CD14-positive monocyte (primary cell): Measurements from ENCODE around the gene ME3. TPM values are rescaled to one million over a fixed set of nuclear protein-coding genes. Genes with fewer than 3 reads are reported as not detected.
A peak's percentile ranks its signal among the peaks of the same experiment; 100 is the strongest.

ENCODE experiments used
- DNase-seq, 3 donors: peaks; one replicate each; pipeline ENCODE4 v3.0.0-alpha.2; 2011 to 2022
- H2AFZ ChIP-seq: 2 replicates; pipeline ENCODE4 v1.6.0; 2012; ENCODE audit warnings: mild to moderate bottlenecking, low read depth, low read length, inconsistent platforms; ENCODE audit not compliant: insufficient read depth, poor library complexity, severe bottlenecking
- H3K27ac ChIP-seq, 2 donors: 1 replicate in 1 of 2; 2 replicates in 1 of 2; pipeline ENCODE4 v1.5.1; 2012 to 2013; ENCODE audit warnings: low read length in 2 of 2, control low read depth in 1 of 2, inconsistent platforms in 1 of 2, low read depth in 1 of 2, mild to moderate bottlenecking in 1 of 2
- H3K27me3 ChIP-seq, 2 donors: one replicate each; pipeline versions ENCODE4 v1.6.0 to v1.6.1; 2011 to 2013; ENCODE audit warnings: low read length in 2 of 2; ENCODE audit not compliant: control insufficient read depth in 2 of 2, insufficient read depth in 2 of 2
- H3K36me3 ChIP-seq, 2 donors: replicated peaks in 1 of 2; 1 replicate in 1 of 2; 2 replicates in 1 of 2; pipeline versions ENCODE4 v1.5.1 to v1.6.1; 2012 to 2013; ENCODE audit warnings: low read length in 2 of 2, control low read depth in 1 of 2, inconsistent platforms in 1 of 2, mild to moderate bottlenecking in 1 of 2; ENCODE audit not compliant: insufficient read depth in 2 of 2, control insufficient read depth in 1 of 2
- H3K4me1 ChIP-seq, 2 donors: 1 replicate in 1 of 2; 2 replicates in 1 of 2; pipeline versions ENCODE4 v1.5.1 to v1.6.1; 2012 to 2013; ENCODE audit warnings: low read length in 2 of 2, control low read depth in 1 of 2, inconsistent platforms in 1 of 2, mild to moderate bottlenecking in 1 of 2, moderate library complexity in 1 of 2; ENCODE audit not compliant: insufficient read depth in 2 of 2, control insufficient read depth in 1 of 2
- H3K4me2 ChIP-seq: replicated peaks from 2 replicates; pipeline ENCODE3; 2012; ENCODE audit warnings: low read length, moderate library complexity, mild to moderate bottlenecking; ENCODE audit not compliant: poor library complexity, severe bottlenecking; ENCODE audit errors: extremely low read depth
- H3K4me3 ChIP-seq, 3 experiments: fragments of 200-600 bp in 1 of 3; sonication (generic) in 1 of 3; replicated peaks in 1 of 3; 1 replicate in 2 of 3; 2 replicates in 1 of 3; pipeline ENCODE4 v1.5.1; 2011 to 2013; ENCODE audit warnings: low read length in 3 of 3, mild to moderate bottlenecking in 3 of 3, control low read depth in 2 of 3, low read depth in 2 of 3, inconsistent platforms in 1 of 3, moderate library complexity in 1 of 3
- H3K79me2 ChIP-seq: 2 replicates; pipeline ENCODE4 v1.6.0; 2012; ENCODE audit warnings: mild to moderate bottlenecking, control low read depth, inconsistent platforms, low read length, moderate library complexity; ENCODE audit not compliant: insufficient read depth
- H3K9ac ChIP-seq: 2 replicates; pipeline ENCODE4 v1.6.0; 2017; ENCODE audit warnings: low read length, mild to moderate bottlenecking; ENCODE audit not compliant: insufficient read depth, poor library complexity, severe bottlenecking
- H3K9me3 ChIP-seq, 2 donors: replicated peaks in 1 of 2; 1 replicate in 1 of 2; 2 replicates in 1 of 2; pipeline versions ENCODE4 v1.5.1 to v1.6.1; 2012 to 2013; ENCODE audit warnings: low read length in 2 of 2, control low read depth in 1 of 2; ENCODE audit not compliant: control insufficient read depth in 1 of 2, insufficient read depth in 1 of 2
- H4K20me1 ChIP-seq: 2 replicates; pipeline ENCODE4 v1.6.0; 2012; ENCODE audit warnings: mild to moderate bottlenecking, low read length, control low read depth, moderate library complexity; ENCODE audit not compliant: insufficient read depth
- H3K27ac Mint-ChIP-seq, 7 donors: one replicate each; pipeline ENCODE4 v1.8.0; 2020; ENCODE audit warnings: mild to moderate bottlenecking in 7 of 7, mixed read lengths in 7 of 7, moderate library complexity in 6 of 7, inconsistent platforms in 2 of 7
- H3K27me3 Mint-ChIP-seq, 3 donors: one replicate each; pipeline ENCODE4 v1.8.0; 2021 to 2022; ENCODE audit warnings: low read depth in 3 of 3, mild to moderate bottlenecking in 3 of 3, mixed read lengths in 3 of 3, moderate library complexity in 3 of 3, inconsistent platforms in 1 of 3
- H3K36me3 Mint-ChIP-seq, 2 donors: one replicate each; pipeline ENCODE4 v1.8.0; 2020; ENCODE audit warnings: mixed read lengths in 2 of 2, inconsistent platforms in 1 of 2, mild to moderate bottlenecking in 1 of 2
- H3K4me1 Mint-ChIP-seq: one replicate; pipeline ENCODE4 v1.8.0; 2020; ENCODE audit warnings: mild to moderate bottlenecking, mixed read lengths
- H3K4me3 Mint-ChIP-seq, 2 donors: one replicate each; pipeline ENCODE4 v1.8.0; 2020; ENCODE audit warnings: mild to moderate bottlenecking in 2 of 2, mixed read lengths in 2 of 2, moderate library complexity in 1 of 2
- H3K9me3 Mint-ChIP-seq, 7 donors: one replicate each; pipeline ENCODE4 v1.8.0; 2020 to 2022; ENCODE audit warnings: mixed read lengths in 7 of 7, mild to moderate bottlenecking in 6 of 7, moderate library complexity in 6 of 7, inconsistent platforms in 2 of 7
- CTCF ChIP-seq: fragments of 200-600 bp; IDR thresholded peaks from one replicate; pipeline ENCODE4 v1.8.0; 2022; ENCODE audit warnings: antibody characterized with exemption, mild to moderate bottlenecking
- WGBS: methylation state at CpG from one replicate; pipeline ENCODE4 v1.1.5; 2013; ENCODE audit warnings: missing lambda C conversion rate; ENCODE audit not compliant: insufficient coverage; 5-methylcytosine and 5-hydroxymethylcytosine counted together
- intact Hi-C, 2 donors: fragments of 100-400 bp; cut with micrococcal nuclease; formaldehyde crosslinking; loops; one replicate each; pipeline versions ENCODE4 v1.15.0 to v1.15.1; 2023
- polyA plus RNA-seq, 3 donors: library from polyadenylated mRNA; depleted of rRNA in 1 of 3; unstranded in 2 of 3; stranded (reverse) in 1 of 3; fragments of 300-500 nt in 2 of 3; fragments of >200 nt in 1 of 3; fragmentation: Illumina TruSeq in 2 of 3; gene quantifications; 1 replicate in 2 of 3; 2 replicates in 1 of 3; pipeline ENCODE4 v1.2.3, GENCODE V29; 2012 to 2021

Gene ME3
- polyA plus RNA-seq, 3 donors: 0.31 to 3.0 (median 0.42) TPM

GRCh38 chr11:86487671-86488070, 184.7 kb downstream of the ME3 start:
- Mint-ChIP-seq H3K36me3 (no peaks in the 10 kb centered on the region), H3K4me3 (no peak overlapping the region), H3K27me3 (no peaks in the 10 kb centered on the region), H3K4me1 (no peaks in the 10 kb centered on the region), H3K9me3 (no peaks in the 10 kb centered on the region), H3K27ac (peak overlapping the region in 1 of 7 donors; percentile 10)
- H3K27me3 ChIP-seq: no peaks in the 10 kb centered on the region
- H3K79me2 ChIP-seq: no peaks in the 10 kb centered on the region
- H3K27ac ChIP-seq: no peak overlapping the region
- no peaks in the 10 kb centered on the region for H4K20me1 ChIP-seq
- no peak overlapping the region for H3K9ac ChIP-seq
- H3K36me3 ChIP-seq: no peaks in the 10 kb centered on the region
- no peak overlapping the region for H3K4me3 ChIP-seq
- H3K4me1 ChIP-seq: no peaks in the 10 kb centered on the region
- H3K4me2 ChIP-seq: no peak overlapping the region
- intact Hi-C loops: no loop called here
- no peak for DNase-seq
- TF ChIP-seq CTCF: no peak
- H3K9me3 ChIP-seq: no peaks in the 10 kb centered on the region
- 94% methylated on average over 3 of the region's 7 CpGs for WGBS
- no peak overlapping the region for H2AFZ ChIP-seq

GRCh38 chr11:86486261-86487030, 186.0 kb downstream of the ME3 start:
- no peak overlapping the region for H3K27ac Mint-ChIP-seq
- intact Hi-C loops: no loop called here
- H3K4me3 Mint-ChIP-seq: no peak overlapping the region
- no peak overlapping the region for H3K4me2 ChIP-seq
- no peak overlapping the region for H3K27ac ChIP-seq
- no peak overlapping the region for H3K4me3 ChIP-seq
- no peaks in the 10 kb centered on the region for H3K36me3 ChIP-seq
- no peaks in the 10 kb centered on the region for H3K9me3 Mint-ChIP-seq
- DNase-seq: no peak
- TF ChIP-seq CTCF: no peak
- no peaks in the 10 kb centered on the region for H3K4me1 ChIP-seq
- H3K36me3 Mint-ChIP-seq: no peaks in the 10 kb centered on the region
- no peak overlapping the region for H3K9ac ChIP-seq
- H3K4me1 Mint-ChIP-seq: no peaks in the 10 kb centered on the region
- H2AFZ ChIP-seq: peak overlapping the region; percentile 37
- H3K9me3 ChIP-seq: no peaks in the 10 kb centered on the region
- H4K20me1 ChIP-seq: no peaks in the 10 kb centered on the region
- H3K27me3 Mint-ChIP-seq: no peaks in the 10 kb centered on the region
- no peaks in the 10 kb centered on the region for H3K27me3 ChIP-seq
- H3K79me2 ChIP-seq: no peaks in the 10 kb centered on the region
- 3% methylated on average over 5 of the region's 5 CpGs for WGBS
